ENCODE measurements around the gene DLGAP3.
A peak's percentile ranks its signal among the peaks of the same experiment; 100 is the strongest.

- TF ChIP-seq CTCF (IDR thresholded peaks at IDR 0.05), result peak; percentile 82 to 99 (median 96)
- peak in 1 of 2 donors; percentile 24 for TF ChIP-seq POLR2A (IDR thresholded peaks at IDR 0.05)
Measured at GRCh38 chr1:34852677-34853217, 76.7 kb downstream of the DLGAP3 start.
